ENCODE results near the gene ASAP3.
A peak's percentile ranks its signal among the peaks of the same experiment; 100 is the strongest.

- TF ChIP-seq CTCF (IDR thresholded peaks at IDR 0.05): no peak
- no peak for TF ChIP-seq POLR2A (IDR thresholded peaks at IDR 0.05)
- TF ChIP-seq POLR2AphosphoS5 (IDR thresholded peaks at IDR 0.05): peak; percentile 79
Observed at GRCh38 chr1:23394684-23395083, 89.3 kb downstream of the ASAP3 start.

Measured in gastroesophageal sphincter (tissue), 3 donors.